Adipocyte (in vitro differentiated cells): Measurements from ENCODE around the gene NSMCE4A.
"Not testable (repeated sequence)": the region's sequence is repeated elsewhere in the genome, so short reads cannot be mapped to it uniquely, and the experiment has no call there.

Experiments used
- DNase-seq: peaks from one replicate; pipeline ENCODE4 v3.0.0-alpha.2; 2015; ENCODE audit warnings: low read depth
- H3K27me3 ChIP-seq: replicated peaks from 2 replicates; pipeline ENCODE4 v1.7.0; 2013; ENCODE audit warnings: mild to moderate bottlenecking, low read length, moderate library complexity; ENCODE audit not compliant: control insufficient read depth, insufficient read depth
- H3K36me3 ChIP-seq: 2 replicates; pipeline ENCODE4 v1.7.0; 2013; ENCODE audit warnings: low read length, mild to moderate bottlenecking, moderate library complexity; ENCODE audit not compliant: control insufficient read depth, insufficient read depth, severe bottlenecking
- H3K4me1 ChIP-seq: 2 replicates; pipeline ENCODE4 v1.7.0; 2013; ENCODE audit warnings: mild to moderate bottlenecking, low read length, moderate library complexity; ENCODE audit not compliant: control insufficient read depth, insufficient read depth
- H3K4me3 ChIP-seq: 2 replicates; pipeline ENCODE4 v1.7.0; 2013; ENCODE audit warnings: mild to moderate bottlenecking, low read length, moderate library complexity
- H3K9ac ChIP-seq: 2 replicates; pipeline ENCODE4 v1.7.0; 2013; ENCODE audit warnings: mild to moderate bottlenecking, low read length, moderate library complexity
- H3K9me3 ChIP-seq: 2 replicates; pipeline ENCODE4 v1.7.0; 2013; ENCODE audit warnings: mild to moderate bottlenecking, low read length, moderate library complexity; ENCODE audit not compliant: control insufficient read depth

The NSMCE4A gene

GRCh38 chr10:121929585-121930267, 45.3 kb downstream of the NSMCE4A start:
- not testable (repeated sequence) for H3K4me3 ChIP-seq, H3K36me3 ChIP-seq, H3K9ac ChIP-seq, H3K27me3 ChIP-seq, DNase-seq, H3K9me3 ChIP-seq
- peaks cover 13% of the 10 kb centered on the region for H3K4me1 ChIP-seq

GRCh38 chr10:121928528-121928884, 46.5 kb downstream of the NSMCE4A start:
- Histone ChIP-seq H3K4me1 (peaks cover 13% of the 10 kb centered on the region), H3K4me3 (peak overlapping the region; percentile 89), H3K27me3 (no peaks in the 10 kb centered on the region), H3K9me3 (no peaks in the 10 kb centered on the region), H3K36me3 (peaks cover 5% of the 10 kb centered on the region), H3K9ac (peak overlapping the region; percentile 100)
- DNase-seq = no peak

GRCh38 chr10:121927841-121928527, 47.0 kb downstream of the NSMCE4A start, which contains the start of gene ATE1:
TSS of gene ATE1 (minus strand) at chr10:121928031. CDS start at chr10:121927949, 82 bp downstream.
- H3K4me3 ChIP-seq = peak within 1 kb of the TSS; percentile 89
- H3K36me3 ChIP-seq = peaks cover 10% of the 10 kb centered on the region
- DNase-seq = peak; percentile 96
- peak within 1 kb of the TSS; percentile 100 for H3K9ac ChIP-seq
- no peaks in the 10 kb centered on the region for H3K9me3 ChIP-seq
- peaks cover 13% of the 10 kb centered on the region for H3K4me1 ChIP-seq
- no peaks in the 10 kb centered on the region for H3K27me3 ChIP-seq

GRCh38 chr10:121927318-121927840, 47.6 kb downstream of the NSMCE4A start:
- peak; percentile 68 for DNase-seq
- Histone ChIP-seq H3K36me3 (peaks cover 10% of the 10 kb centered on the region), H3K9ac (peak overlapping the region; percentile 100), H3K4me3 (peak overlapping the region; percentile 89), H3K4me1 (peaks cover 13% of the 10 kb centered on the region), H3K9me3 (no peaks in the 10 kb centered on the region), H3K27me3 (no peaks in the 10 kb centered on the region)

GRCh38 chr10:121926671-121927317, 48.2 kb downstream of the NSMCE4A start:
- Histone ChIP-seq H3K9me3 (no peaks in the 10 kb centered on the region), H3K36me3 (peaks cover 10% of the 10 kb centered on the region), H3K9ac (peak overlapping the region; percentile 100), H3K4me1 (peaks cover 13% of the 10 kb centered on the region), H3K27me3 (no peaks in the 10 kb centered on the region), H3K4me3 (peak overlapping the region; percentile 89)
- DNase-seq = peak; percentile 50

GRCh38 chr10:121926157-121926556, 48.9 kb downstream of the NSMCE4A start:
- DNase-seq = peak; percentile 16
- H3K9ac ChIP-seq = peak overlapping the region; percentile 100
- peaks cover 16% of the 10 kb centered on the region for H3K36me3 ChIP-seq
- H3K27me3 ChIP-seq = no peaks in the 10 kb centered on the region
- peak overlapping the region; percentile 89 for H3K4me3 ChIP-seq
- H3K9me3 ChIP-seq = no peaks in the 10 kb centered on the region
- H3K4me1 ChIP-seq = peaks cover 13% of the 10 kb centered on the region

GRCh38 chr10:121921238-121921931, 53.6 kb downstream of the NSMCE4A start:
- no peak for DNase-seq
- Histone ChIP-seq H3K4me1 (peaks cover 5% of the 10 kb centered on the region), H3K9me3 (no peaks in the 10 kb centered on the region), H3K36me3 (peaks cover 30% of the 10 kb centered on the region), H3K27me3 (no peaks in the 10 kb centered on the region), H3K9ac (no peak overlapping the region), H3K4me3 (no peak overlapping the region)

GRCh38 chr10:121919666-121920065, 55.4 kb downstream of the NSMCE4A start:
- H3K4me3 ChIP-seq = no peak overlapping the region
- no peak overlapping the region for H3K9ac ChIP-seq
- H3K27me3 ChIP-seq = no peaks in the 10 kb centered on the region
- no peaks in the 10 kb centered on the region for H3K4me1 ChIP-seq
- no peaks in the 10 kb centered on the region for H3K9me3 ChIP-seq
- H3K36me3 ChIP-seq = peaks cover 30% of the 10 kb centered on the region
- DNase-seq = no peak

GRCh38 chr10:121918800-121919199, 56.2 kb downstream of the NSMCE4A start:
- not testable (repeated sequence) for H3K27me3 ChIP-seq, H3K4me1 ChIP-seq, H3K9ac ChIP-seq, DNase-seq, H3K4me3 ChIP-seq, H3K9me3 ChIP-seq
- peaks cover 28% of the 10 kb centered on the region for H3K36me3 ChIP-seq

- H3K27me3 ChIP-seq = no peaks in the 10 kb centered on the region
- no peak overlapping the region for H3K9ac ChIP-seq
- H3K36me3 ChIP-seq = peaks cover 14% of the 10 kb centered on the region
- H3K9me3 ChIP-seq = no peaks in the 10 kb centered on the region
- H3K4me1 ChIP-seq = peaks cover 6% of the 10 kb centered on the region
- no peak overlapping the region for H3K4me3 ChIP-seq
- no peak for DNase-seq
Observed at GRCh38 chr10:121914661-121915060, 60.4 kb downstream of the NSMCE4A start.

GRCh38 chr10:121911421-121911697, 63.7 kb downstream of the NSMCE4A start:
- peaks cover 20% of the 10 kb centered on the region for H3K36me3 ChIP-seq
- no peak for DNase-seq

More at GRCh38 chr10:121911421-121911697, 63.7 kb downstream of the NSMCE4A start:
- Histone ChIP-seq H3K27me3 (no peaks in the 10 kb centered on the region), H3K9me3 (no peaks in the 10 kb centered on the region), H3K4me3 (no peak overlapping the region), H3K4me1 (peaks cover 6% of the 10 kb centered on the region), H3K9ac (no peak overlapping the region)
